ENCODE data around the gene ZNF654. TPM values are rescaled to one million over a fixed set of nuclear protein-coding genes. Genes with fewer than 3 reads are reported as not detected.
A peak's percentile ranks its signal among the peaks of the same experiment; 100 is the strongest.

ZNF654 gene
- total and polyA plus RNA-seq, 2 experiments from 2014 or later, result 6.2 to 7.5 TPM

DNA sequence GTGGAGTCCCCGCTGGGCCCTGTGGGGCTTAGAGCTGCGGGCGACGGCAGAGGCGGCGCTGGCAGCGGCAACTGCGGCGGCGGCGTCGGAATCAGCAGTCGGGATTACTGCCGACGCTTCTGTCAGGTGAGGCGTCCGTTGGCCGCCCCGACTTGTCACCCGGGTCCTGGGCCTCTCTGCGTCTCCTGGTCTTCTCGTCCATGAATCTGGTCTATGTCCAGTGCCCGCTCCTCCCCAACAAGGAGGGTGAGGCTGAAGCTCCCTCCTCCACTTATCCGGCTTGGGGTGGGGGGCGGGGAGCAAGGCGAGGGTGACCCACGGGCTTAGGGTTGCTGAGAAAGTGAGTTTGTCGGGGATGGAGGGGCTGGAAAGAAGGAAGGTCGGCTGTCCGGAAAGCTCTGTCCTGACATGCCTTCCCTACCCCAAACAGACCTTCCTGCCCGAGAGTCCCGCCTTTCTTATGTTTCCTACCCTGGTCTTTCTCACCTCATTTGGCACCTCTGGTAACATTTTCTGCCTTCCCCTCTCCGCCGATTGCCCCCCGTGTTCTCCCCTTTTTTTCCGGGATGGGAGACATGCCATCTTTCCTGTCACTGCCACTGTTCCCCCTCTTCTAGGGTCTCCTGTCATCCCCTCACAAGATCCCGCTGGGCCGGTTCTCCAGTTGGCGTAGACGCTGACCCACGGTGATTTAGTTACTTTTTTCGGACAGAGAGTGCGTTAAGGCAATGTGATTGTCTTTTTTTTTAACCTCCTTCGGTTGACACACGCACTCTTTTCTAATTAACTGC is 520 bp downstream of the ZNF654 start:
- Mint-ChIP-seq H3K4me1 (peaks cover 15% of the 10 kb centered on the region), H3K9me3 (no peaks in the 10 kb centered on the region; the same call in 2 of the 3 replicates), H3K27ac (peak overlapping the region; percentile 83), H3K36me3 (ENCODE audit: low read depth) (peaks cover 25% of the 10 kb centered on the region), H3K4me3 (peak overlapping the region; percentile 92), H3K27me3 (ENCODE audit: insufficient read depth, low read depth, poor library complexity) (peaks cover 6% of the 10 kb centered on the region)
- Histone ChIP-seq H4K20me1 (replicated peaks; ENCODE audit: insufficient read depth) (0 out of 2 replicates have a peak, but pooled peaks cover 3% of the 10 kb centered on the region), H3K79me2 (replicated peaks; ENCODE audit: insufficient read depth) (peaks cover 69% of the 10 kb centered on the region), H3K4me2 (peak overlapping the region; percentile 82), H2AFZ (peak overlapping the region; percentile 66), H3K27ac (ENCODE audit: low read depth) (0 out of 2 replicates have a peak overlapping the region, but pooled peaks have one; percentile 47), H3K36me3 (ENCODE audit: insufficient read depth) (peaks cover 12% of the 10 kb centered on the region), H3K9me2 (ENCODE audit: insufficient read depth) (no peaks in the 10 kb centered on the region), H3K27me3 (ENCODE audit: insufficient read depth) (no peaks in the 10 kb centered on the region), H3K4me3 (peak overlapping the region; percentile 83), H3K4me1 (ENCODE audit: insufficient read depth) (peaks cover 10% of the 10 kb centered on the region), H3F3A (replicated peaks; ENCODE audit: low read depth) (no peaks in the 10 kb centered on the region; the same call in 1 of the 2 replicates)
- DNase-seq (ENCODE audit: low spot score) (peak; percentile 21), ATAC-seq (peak; percentile 29)
- TF ChIP-seq EZH2 (IDR thresholded peaks at IDR 0.05; ENCODE audit: low read depth, unreplicated experiment), result no peak
- no peak for TF ChIP-seq EZH2phosphoT487 (IDR thresholded peaks at IDR 0.05; ENCODE audit: unreplicated experiment)
- TF ChIP-seq, protein P1, sequence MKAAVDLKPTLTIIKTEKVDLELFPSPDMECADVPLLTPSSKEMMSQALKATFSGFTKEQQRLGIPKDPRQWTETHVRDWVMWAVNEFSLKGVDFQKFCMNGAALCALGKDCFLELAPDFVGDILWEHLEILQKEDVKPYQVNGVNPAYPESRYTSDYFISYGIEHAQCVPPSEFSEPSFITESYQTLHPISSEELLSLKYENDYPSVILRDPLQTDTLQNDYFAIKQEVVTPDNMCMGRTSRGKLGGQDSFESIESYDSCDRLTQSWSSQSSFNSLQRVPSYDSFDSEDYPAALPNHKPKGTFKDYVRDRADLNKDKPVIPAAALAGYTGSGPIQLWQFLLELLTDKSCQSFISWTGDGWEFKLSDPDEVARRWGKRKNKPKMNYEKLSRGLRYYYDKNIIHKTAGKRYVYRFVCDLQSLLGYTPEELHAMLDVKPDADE (IDR thresholded peaks at IDR 0.05), result no peak
- TF ChIP-seq ZNF114 (CRISPR knock-in tag; IDR thresholded peaks at IDR 0.05), result no peak
- no peak for TF ChIP-seq CREB1 (CRISPR knock-in tag; IDR thresholded peaks at IDR 0.05; ENCODE audit: low read depth)
- TF ChIP-seq JUNB (IDR thresholded peaks at IDR 0.05; ENCODE audit: unreplicated experiment), result no peak
- no peak for TF ChIP-seq ZNF331 (CRISPR knock-in tag; IDR thresholded peaks at IDR 0.05; ENCODE audit: low read depth)
- TF ChIP-seq NANOG (IDR thresholded peaks at IDR 0.05; ENCODE audit: borderline replicate concordance), result no peak
- no peak for TF ChIP-seq STAT1 (IDR thresholded peaks at IDR 0.05; ENCODE audit: unreplicated experiment)
- TF ChIP-seq, protein P2, sequence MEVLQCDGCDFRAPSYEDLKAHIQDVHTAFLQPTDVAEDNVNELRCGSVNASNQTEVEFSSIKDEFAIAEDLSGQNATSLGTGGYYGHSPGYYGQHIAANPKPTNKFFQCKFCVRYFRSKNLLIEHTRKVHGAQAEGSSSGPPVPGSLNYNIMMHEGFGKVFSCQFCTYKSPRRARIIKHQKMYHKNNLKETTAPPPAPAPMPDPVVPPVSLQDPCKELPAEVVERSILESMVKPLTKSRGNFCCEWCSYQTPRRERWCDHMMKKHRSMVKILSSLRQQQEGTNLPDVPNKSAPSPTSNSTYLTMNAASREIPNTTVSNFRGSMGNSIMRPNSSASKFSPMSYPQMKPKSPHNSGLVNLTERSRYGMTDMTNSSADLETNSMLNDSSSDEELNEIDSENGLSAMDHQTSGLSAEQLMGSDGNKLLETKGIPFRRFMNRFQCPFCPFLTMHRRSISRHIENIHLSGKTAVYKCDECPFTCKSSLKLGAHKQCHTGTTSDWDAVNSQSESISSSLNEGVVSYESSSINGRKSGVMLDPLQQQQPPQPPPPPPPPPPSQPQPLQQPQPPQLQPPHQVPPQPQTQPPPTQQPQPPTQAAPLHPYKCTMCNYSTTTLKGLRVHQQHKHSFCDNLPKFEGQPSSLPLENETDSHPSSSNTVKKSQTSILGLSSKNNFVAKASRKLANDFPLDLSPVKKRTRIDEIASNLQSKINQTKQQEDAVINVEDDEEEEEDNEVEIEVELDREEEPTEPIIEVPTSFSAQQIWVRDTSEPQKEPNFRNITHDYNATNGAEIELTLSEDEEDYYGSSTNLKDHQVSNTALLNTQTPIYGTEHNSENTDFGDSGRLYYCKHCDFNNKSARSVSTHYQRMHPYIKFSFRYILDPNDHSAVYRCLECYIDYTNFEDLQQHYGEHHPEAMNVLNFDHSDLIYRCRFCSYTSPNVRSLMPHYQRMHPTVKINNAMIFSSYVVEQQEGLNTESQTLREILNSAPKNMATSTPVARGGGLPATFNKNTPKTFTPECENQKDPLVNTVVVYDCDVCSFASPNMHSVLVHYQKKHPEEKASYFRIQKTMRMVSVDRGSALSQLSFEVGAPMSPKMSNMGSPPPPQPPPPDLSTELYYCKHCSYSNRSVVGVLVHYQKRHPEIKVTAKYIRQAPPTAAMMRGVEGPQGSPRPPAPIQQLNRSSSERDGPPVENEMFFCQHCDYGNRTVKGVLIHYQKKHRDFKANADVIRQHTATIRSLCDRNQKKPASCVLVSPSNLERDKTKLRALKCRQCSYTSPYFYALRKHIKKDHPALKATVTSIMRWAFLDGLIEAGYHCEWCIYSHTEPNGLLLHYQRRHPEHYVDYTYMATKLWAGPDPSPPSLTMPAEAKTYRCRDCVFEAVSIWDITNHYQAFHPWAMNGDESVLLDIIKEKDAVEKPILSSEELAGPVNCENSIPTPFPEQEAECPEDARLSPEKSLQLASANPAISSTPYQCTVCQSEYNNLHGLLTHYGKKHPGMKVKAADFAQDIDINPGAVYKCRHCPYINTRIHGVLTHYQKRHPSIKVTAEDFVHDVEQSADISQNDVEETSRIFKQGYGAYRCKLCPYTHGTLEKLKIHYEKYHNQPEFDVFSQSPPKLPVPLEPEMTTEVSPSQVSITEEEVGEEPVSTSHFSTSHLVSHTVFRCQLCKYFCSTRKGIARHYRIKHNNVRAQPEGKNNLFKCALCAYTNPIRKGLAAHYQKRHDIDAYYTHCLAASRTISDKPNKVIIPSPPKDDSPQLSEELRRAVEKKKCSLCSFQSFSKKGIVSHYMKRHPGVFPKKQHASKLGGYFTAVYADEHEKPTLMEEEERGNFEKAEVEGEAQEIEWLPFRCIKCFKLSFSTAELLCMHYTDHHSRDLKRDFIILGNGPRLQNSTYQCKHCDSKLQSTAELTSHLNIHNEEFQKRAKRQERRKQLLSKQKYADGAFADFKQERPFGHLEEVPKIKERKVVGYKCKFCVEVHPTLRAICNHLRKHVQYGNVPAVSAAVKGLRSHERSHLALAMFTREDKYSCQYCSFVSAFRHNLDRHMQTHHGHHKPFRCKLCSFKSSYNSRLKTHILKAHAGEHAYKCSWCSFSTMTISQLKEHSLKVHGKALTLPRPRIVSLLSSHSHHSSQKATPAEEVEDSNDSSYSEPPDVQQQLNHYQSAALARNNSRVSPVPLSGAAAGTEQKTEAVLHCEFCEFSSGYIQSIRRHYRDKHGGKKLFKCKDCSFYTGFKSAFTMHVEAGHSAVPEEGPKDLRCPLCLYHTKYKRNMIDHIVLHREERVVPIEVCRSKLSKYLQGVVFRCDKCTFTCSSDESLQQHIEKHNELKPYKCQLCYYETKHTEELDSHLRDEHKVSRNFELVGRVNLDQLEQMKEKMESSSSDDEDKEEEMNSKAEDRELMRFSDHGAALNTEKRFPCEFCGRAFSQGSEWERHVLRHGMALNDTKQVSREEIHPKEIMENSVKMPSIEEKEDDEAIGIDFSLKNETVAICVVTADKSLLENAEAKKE (CRISPR knock-in tag; IDR thresholded peaks at IDR 0.05), result no peak
- TF ChIP-seq, protein P3, sequence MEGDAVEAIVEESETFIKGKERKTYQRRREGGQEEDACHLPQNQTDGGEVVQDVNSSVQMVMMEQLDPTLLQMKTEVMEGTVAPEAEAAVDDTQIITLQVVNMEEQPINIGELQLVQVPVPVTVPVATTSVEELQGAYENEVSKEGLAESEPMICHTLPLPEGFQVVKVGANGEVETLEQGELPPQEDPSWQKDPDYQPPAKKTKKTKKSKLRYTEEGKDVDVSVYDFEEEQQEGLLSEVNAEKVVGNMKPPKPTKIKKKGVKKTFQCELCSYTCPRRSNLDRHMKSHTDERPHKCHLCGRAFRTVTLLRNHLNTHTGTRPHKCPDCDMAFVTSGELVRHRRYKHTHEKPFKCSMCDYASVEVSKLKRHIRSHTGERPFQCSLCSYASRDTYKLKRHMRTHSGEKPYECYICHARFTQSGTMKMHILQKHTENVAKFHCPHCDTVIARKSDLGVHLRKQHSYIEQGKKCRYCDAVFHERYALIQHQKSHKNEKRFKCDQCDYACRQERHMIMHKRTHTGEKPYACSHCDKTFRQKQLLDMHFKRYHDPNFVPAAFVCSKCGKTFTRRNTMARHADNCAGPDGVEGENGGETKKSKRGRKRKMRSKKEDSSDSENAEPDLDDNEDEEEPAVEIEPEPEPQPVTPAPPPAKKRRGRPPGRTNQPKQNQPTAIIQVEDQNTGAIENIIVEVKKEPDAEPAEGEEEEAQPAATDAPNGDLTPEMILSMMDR (conservative IDR thresholded peaks at IDR 0.05; ENCODE audit: low read depth in 2 of 2), result no peak
- TF ChIP-seq, protein P4, sequence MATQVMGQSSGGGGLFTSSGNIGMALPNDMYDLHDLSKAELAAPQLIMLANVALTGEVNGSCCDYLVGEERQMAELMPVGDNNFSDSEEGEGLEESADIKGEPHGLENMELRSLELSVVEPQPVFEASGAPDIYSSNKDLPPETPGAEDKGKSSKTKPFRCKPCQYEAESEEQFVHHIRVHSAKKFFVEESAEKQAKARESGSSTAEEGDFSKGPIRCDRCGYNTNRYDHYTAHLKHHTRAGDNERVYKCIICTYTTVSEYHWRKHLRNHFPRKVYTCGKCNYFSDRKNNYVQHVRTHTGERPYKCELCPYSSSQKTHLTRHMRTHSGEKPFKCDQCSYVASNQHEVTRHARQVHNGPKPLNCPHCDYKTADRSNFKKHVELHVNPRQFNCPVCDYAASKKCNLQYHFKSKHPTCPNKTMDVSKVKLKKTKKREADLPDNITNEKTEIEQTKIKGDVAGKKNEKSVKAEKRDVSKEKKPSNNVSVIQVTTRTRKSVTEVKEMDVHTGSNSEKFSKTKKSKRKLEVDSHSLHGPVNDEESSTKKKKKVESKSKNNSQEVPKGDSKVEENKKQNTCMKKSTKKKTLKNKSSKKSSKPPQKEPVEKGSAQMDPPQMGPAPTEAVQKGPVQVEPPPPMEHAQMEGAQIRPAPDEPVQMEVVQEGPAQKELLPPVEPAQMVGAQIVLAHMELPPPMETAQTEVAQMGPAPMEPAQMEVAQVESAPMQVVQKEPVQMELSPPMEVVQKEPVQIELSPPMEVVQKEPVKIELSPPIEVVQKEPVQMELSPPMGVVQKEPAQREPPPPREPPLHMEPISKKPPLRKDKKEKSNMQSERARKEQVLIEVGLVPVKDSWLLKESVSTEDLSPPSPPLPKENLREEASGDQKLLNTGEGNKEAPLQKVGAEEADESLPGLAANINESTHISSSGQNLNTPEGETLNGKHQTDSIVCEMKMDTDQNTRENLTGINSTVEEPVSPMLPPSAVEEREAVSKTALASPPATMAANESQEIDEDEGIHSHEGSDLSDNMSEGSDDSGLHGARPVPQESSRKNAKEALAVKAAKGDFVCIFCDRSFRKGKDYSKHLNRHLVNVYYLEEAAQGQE (IDR thresholded peaks at IDR 0.05; ENCODE audit: unreplicated experiment), result no peak
- TF ChIP-seq POLR2AphosphoS5 (IDR thresholded peaks at IDR 0.05; ENCODE audit: low read depth), result no peak
